SK-N-SH (cell line): ENCODE results near the gene MIPOL1.

Source experiments
- CHD2 ChIP-seq: fragments of 150-350 bp; IDR thresholded peaks from 2 replicates; pipeline ENCODE4 v1.6.1; 2018; ENCODE audit warnings: low read length; ENCODE audit not compliant: partially characterized antibody
- TF ChIP-seq, protein P1 (sequence below): fragments of 200-600 bp; sonication (generic); IDR thresholded peaks from 2 replicates; pipeline ENCODE4 v1.6.1; 2017; ENCODE audit warnings: antibody characterized with exemption, mild to moderate bottlenecking, moderate library complexity

DNA sequence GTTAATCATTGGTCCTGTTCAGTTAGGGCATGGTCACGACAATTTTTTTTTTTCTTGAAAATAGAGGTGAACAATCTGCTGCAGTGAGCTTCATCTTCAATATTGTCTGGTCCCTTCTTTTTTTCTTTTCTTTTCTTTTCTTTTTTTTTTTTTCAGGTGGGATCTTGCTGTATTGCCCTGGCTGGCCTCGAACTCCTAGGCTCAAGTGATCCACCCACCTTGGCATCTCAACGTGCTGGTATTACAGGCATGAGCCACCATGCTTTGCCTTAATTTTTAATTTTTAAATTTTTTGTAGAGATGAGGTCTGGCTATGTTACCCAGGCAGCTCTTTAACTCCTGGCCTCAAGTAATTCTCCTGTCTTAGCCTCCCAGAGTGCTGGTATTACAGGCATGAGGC is 36.5 kb downstream of the MIPOL1 start:
- TF ChIP-seq CHD2, result no peak
- TF ChIP-seq, protein P1, sequence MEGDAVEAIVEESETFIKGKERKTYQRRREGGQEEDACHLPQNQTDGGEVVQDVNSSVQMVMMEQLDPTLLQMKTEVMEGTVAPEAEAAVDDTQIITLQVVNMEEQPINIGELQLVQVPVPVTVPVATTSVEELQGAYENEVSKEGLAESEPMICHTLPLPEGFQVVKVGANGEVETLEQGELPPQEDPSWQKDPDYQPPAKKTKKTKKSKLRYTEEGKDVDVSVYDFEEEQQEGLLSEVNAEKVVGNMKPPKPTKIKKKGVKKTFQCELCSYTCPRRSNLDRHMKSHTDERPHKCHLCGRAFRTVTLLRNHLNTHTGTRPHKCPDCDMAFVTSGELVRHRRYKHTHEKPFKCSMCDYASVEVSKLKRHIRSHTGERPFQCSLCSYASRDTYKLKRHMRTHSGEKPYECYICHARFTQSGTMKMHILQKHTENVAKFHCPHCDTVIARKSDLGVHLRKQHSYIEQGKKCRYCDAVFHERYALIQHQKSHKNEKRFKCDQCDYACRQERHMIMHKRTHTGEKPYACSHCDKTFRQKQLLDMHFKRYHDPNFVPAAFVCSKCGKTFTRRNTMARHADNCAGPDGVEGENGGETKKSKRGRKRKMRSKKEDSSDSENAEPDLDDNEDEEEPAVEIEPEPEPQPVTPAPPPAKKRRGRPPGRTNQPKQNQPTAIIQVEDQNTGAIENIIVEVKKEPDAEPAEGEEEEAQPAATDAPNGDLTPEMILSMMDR, result no peak
